ENCODE measurements around the gene RAI1.

RAI1 gene

DNA sequence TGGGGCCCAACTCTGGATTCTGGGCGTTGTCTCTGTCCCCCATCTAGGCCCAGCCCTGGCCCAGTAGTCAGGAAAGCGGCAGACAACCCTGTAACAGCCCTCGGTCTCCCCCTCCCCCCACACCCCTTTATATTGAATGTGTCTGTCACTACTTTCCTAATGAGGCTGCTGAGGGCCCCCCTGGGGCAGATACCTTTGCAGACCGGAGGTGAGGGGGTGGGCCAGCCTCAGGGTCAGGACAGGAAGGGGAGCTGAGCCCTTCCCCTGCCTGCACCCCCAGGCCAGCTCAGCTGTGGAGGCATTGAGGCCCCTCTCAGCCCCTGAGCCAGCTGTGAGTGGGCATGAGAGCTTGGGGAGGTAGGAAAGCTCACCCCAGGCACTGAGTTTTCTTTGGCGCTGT lies 17.1 kb downstream of the RAI1 start:
- no peak for DNase-seq (ENCODE audit: low read depth, low spot score)
- no peak overlapping the region for H3K27ac ChIP-seq

DNA sequence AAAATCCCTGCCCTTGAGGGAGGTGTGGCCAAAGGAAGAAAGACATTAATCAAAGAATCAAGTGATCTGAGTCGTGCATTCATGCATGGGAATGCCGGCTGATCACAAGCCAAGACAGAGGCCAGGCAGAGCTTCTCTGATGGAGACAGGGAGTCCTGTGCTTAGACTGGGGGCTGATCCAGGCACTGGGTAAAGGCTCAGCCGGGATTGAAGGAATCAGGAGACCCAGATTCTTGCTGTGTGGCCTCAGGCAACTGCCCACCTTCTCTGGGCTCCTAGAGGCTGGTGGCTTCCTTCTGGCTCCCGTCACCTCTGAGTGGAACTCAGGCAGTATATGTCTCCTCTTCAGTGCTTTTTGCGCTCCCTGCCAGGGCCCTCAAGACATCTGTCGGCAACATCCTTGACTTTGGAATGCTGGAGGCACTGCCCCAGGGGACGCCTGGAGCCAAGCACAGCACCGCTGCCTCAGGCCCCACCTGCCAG lies 17.7 kb downstream of the RAI1 start:
- H3K9ac ChIP-seq (ENCODE audit: insufficient read length): no peak overlapping the region
- no peak for TF ChIP-seq FOXP2 (optimal IDR thresholded peaks at IDR 0.05; ENCODE audit: control extremely low read depth, extremely low read length, insufficient read depth)
- TF ChIP-seq POLR2AphosphoS5 (IDR thresholded peaks at IDR 0.05; ENCODE audit: borderline replicate concordance, low read depth, low read length): no peak
- no peak for TF ChIP-seq EZH2 (IDR thresholded peaks at IDR 0.05)

More for the DNA sequence above, 17.1 kb downstream of the RAI1 start:
- TF ChIP-seq EZH2 (IDR thresholded peaks at IDR 0.05): no peak
- TF ChIP-seq FOXP2 (optimal IDR thresholded peaks at IDR 0.05; ENCODE audit: control extremely low read depth, extremely low read length, insufficient read depth): no peak
- no peak for TF ChIP-seq POLR2AphosphoS5 (IDR thresholded peaks at IDR 0.05; ENCODE audit: borderline replicate concordance, low read depth, low read length)
- Histone ChIP-seq H3K36me3 (ENCODE audit: insufficient read depth, low read length) (no peaks in the 10 kb centered on the region), H3K9me3 (ENCODE audit: low read depth, low read length) (no peaks in the 10 kb centered on the region), H3K4me3 (no peak overlapping the region), H3K9ac (ENCODE audit: insufficient read length) (no peak overlapping the region)

DNA sequence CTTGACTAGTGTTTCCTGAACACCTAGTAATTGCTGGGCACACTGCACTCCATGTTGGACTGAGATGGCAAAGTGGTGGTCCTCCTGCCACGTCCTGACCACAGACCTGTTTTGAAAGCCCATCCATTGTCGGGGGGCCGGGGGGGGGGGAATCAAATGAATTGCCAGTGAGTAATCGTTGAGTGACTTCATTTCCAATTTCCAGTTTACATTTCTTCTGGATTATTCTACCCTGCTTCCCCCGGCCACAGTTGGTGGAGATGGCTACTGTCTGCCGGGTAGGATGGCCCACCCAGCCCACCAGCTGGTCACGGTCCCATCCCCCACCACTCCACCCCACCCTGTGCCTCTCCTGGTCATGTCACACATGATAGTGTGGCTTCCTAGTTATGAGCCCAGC lies 18.2 kb downstream of the RAI1 start:
- DNase-seq (ENCODE audit: low read depth, low spot score): no peak
- Histone ChIP-seq H3K36me3 (ENCODE audit: insufficient read depth, low read length) (no peaks in the 10 kb centered on the region), H3K4me3 (no peak overlapping the region), H3K27ac (no peak overlapping the region), H3K9me3 (ENCODE audit: low read depth, low read length) (no peaks in the 10 kb centered on the region), H3K9ac (ENCODE audit: insufficient read length) (no peak overlapping the region)
- no peak for TF ChIP-seq EZH2 (IDR thresholded peaks at IDR 0.05)
- TF ChIP-seq FOXP2 (optimal IDR thresholded peaks at IDR 0.05; ENCODE audit: control extremely low read depth, extremely low read length, insufficient read depth): no peak
- TF ChIP-seq POLR2AphosphoS5 (IDR thresholded peaks at IDR 0.05; ENCODE audit: borderline replicate concordance, low read depth, low read length): no peak

More for the DNA sequence above, 17.7 kb downstream of the RAI1 start:
- Histone ChIP-seq H3K9me3 (ENCODE audit: low read depth, low read length) (no peaks in the 10 kb centered on the region), H3K27ac (no peak overlapping the region), H3K36me3 (ENCODE audit: insufficient read depth, low read length) (no peaks in the 10 kb centered on the region), H3K4me3 (peak overlapping the region; percentile 37; the same call in 1 of the 2 replicates)
- DNase-seq (ENCODE audit: low read depth, low spot score): no peak

DNA sequence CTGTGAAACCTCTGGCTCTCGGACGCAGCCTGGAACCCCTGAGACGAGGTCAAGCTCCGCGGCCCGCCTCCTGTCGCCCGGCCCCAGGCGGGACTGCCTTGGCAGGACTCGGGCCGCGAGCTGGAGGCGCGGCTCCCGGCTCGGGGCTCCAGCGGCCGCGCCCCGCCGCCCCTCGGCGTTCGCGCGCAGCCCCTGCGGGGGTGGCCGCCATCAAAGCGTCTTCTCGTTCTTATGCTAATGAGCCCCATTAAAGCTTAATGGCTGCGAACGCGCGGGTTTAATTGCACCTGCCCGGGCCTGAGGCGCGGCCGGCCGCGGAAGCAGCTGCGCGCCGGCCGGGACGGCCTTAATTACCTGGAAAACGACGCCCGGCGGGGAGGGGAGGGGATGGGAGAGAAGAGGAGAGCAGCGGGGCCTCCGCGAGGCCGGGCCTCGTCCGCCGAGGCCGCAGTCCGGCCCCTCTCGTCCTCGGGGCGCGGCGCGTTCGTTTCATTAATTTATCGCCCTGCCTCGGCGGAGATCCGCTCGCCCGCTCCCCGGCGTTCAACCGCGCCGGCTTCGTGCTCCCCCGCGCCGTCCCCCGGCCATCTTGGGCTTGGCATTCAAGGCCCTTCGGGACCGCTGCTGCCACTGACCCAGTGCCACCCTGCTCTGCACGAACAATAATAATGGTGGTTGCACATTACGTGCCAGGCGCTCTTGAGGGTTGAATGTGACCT lies 19.2 kb downstream of the RAI1 start:
- no peak for TF ChIP-seq EZH2 (IDR thresholded peaks at IDR 0.05)
- TF ChIP-seq POLR2AphosphoS5 (IDR thresholded peaks at IDR 0.05; ENCODE audit: borderline replicate concordance, low read depth, low read length): no peak
- TF ChIP-seq FOXP2 (optimal IDR thresholded peaks at IDR 0.05; ENCODE audit: control extremely low read depth, extremely low read length, insufficient read depth): no peak
- H3K9me3 ChIP-seq (ENCODE audit: low read depth, low read length): no peaks in the 10 kb centered on the region
- H3K4me3 ChIP-seq: no peak overlapping the region
- no peak overlapping the region for H3K9ac ChIP-seq (ENCODE audit: insufficient read length)
- H3K27ac ChIP-seq: no peak overlapping the region
- no peaks in the 10 kb centered on the region for H3K36me3 ChIP-seq (ENCODE audit: insufficient read depth, low read length)
- DNase-seq (ENCODE audit: low read depth, low spot score): no peak

DNA sequence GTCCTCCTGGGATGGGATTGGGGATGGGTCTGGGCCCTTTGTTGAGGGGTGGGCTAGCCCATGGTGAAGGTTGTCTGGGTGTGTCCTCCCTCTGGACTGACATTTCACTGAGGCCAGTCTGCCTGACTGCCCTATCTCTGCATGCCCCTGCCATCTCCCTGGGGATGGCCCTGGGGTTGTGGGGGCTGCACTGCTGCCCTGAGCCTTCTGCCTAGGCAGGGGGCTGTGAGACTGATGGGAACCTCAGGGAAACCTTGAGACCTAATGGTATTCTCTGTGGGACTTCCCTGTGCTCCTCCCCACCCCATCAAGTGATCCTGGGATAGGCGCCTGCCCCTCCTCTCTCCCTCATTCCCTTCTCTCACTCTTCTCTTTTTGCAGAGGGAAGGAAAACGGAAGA lies 19.9 kb downstream of the RAI1 start:
- H3K9ac ChIP-seq (ENCODE audit: insufficient read length): no peak overlapping the region

DNA sequence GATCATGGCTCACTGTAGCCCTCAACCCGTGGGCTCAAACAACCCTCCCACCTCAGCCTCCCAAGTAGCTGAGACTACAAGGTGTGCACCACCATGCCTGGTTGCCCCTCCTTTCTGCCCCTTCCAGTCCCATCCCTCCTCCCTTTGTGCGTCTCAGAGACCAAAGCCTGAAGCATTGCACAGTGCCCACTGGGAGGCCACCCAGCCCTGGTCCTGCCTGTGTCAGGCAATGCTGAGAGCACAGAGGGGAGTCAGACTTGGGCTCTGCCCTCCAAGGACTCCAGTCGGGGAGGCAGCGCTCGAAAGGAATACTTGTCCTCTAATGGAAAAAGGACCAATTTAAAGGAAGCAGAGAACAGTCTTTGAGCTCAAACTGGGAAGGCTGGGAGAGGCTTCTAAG lies 20.4 kb downstream of the RAI1 start:
- no peak for DNase-seq (ENCODE audit: low read depth, low spot score)
- TF ChIP-seq POLR2AphosphoS5 (IDR thresholded peaks at IDR 0.05; ENCODE audit: borderline replicate concordance, low read depth, low read length): no peak
- TF ChIP-seq FOXP2 (optimal IDR thresholded peaks at IDR 0.05; ENCODE audit: control extremely low read depth, extremely low read length, insufficient read depth): no peak
- no peak for TF ChIP-seq EZH2 (IDR thresholded peaks at IDR 0.05)
- Histone ChIP-seq H3K4me3 (no peak overlapping the region), H3K27ac (no peak overlapping the region), H3K36me3 (ENCODE audit: insufficient read depth, low read length) (no peaks in the 10 kb centered on the region), H3K9ac (ENCODE audit: insufficient read length) (no peak overlapping the region), H3K9me3 (ENCODE audit: low read depth, low read length) (no peaks in the 10 kb centered on the region)

More for the DNA sequence above, 19.9 kb downstream of the RAI1 start:
- H3K36me3 ChIP-seq (ENCODE audit: insufficient read depth, low read length): no peaks in the 10 kb centered on the region
- H3K9me3 ChIP-seq (ENCODE audit: low read depth, low read length): no peaks in the 10 kb centered on the region
- H3K27ac ChIP-seq: no peak overlapping the region
- no peak for TF ChIP-seq FOXP2 (optimal IDR thresholded peaks at IDR 0.05; ENCODE audit: control extremely low read depth, extremely low read length, insufficient read depth)
- TF ChIP-seq EZH2 (IDR thresholded peaks at IDR 0.05): no peak
- TF ChIP-seq POLR2AphosphoS5 (IDR thresholded peaks at IDR 0.05; ENCODE audit: borderline replicate concordance, low read depth, low read length): no peak
- no peak for DNase-seq (ENCODE audit: low read depth, low spot score)
- no peak overlapping the region for H3K4me3 ChIP-seq

DNA sequence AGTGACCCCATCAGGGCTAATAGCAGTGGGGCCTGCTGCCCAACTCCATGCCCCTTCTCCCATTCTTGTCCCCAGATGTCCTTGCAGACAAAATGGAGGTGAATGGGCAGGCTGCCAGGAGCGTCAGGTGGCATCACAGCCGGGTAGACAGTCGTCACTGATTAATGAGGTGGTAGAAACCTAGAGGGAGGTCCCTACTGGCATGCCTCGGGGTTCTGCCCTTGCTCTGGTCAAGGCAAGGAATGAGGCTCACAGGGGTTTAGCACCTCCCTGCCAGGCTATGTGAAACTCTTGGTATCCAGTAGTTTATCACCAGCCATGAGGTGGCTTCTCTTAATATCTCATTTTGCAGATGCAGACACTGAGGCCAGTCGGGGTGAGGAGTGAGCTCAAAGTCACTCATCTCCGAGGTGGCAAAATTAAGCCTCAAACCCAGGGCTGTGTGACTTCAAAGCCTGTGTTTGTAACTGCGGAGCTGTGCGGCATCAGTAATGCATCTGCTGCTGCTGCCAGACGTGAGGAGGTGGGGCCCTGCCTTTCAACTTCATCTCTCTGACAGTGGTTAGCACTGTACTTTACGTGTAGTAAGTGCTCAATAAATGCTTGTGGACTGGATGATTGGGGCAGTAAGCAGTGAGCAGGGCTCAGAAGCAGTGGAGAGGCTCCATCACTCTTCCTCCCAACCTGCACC lies 21.3 kb downstream of the RAI1 start:
- Histone ChIP-seq H3K4me3 (no peak overlapping the region), H3K27ac (no peak overlapping the region), H3K9me3 (ENCODE audit: low read depth, low read length) (no peaks in the 10 kb centered on the region), H3K9ac (ENCODE audit: insufficient read length) (no peak overlapping the region), H3K36me3 (ENCODE audit: insufficient read depth, low read length) (no peaks in the 10 kb centered on the region)
- no peak for DNase-seq (ENCODE audit: low read depth, low spot score)
- TF ChIP-seq FOXP2 (optimal IDR thresholded peaks at IDR 0.05; ENCODE audit: control extremely low read depth, extremely low read length, insufficient read depth) (no peak), POLR2AphosphoS5 (IDR thresholded peaks at IDR 0.05; ENCODE audit: borderline replicate concordance, low read depth, low read length) (no peak), EZH2 (IDR thresholded peaks at IDR 0.05) (no peak)

DNA sequence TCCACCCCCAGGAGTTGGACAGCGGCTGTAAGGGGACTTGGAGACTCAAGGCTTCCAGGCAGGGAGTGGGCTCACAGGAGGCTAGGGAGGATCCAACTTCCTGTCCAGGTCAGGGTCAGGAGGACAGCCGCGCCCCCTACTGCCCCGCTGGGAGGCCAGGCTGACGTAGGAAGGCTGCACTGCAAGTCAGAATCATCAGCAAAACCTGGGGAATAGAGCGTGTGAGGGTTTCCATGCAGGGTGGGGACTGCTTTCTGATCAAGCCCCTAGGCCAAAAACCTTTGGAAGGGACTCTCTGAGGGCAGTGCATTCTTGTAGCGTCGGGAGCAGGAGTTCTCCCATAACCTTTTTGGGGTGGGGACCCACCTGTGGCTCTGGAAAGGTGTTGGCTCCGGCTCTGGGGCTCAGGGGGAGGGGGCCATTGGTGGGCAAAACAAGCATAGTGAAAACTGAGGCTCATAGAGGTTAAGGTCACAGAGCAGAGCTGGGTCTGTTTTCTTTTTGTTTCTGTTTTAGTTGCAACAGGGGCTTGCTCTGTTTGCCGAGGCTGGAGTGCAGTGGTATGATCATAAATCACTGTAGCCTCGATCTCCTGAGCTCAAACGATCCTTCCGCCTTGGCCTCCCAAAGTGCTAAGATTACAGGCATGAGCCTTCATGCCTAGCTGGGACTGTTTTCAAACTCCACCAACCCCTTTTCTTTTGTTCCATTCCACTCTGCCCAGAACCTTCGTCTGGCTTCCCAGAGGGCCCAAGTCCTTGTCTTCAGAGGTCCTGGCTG lies 22.1 kb downstream of the RAI1 start:
- TF ChIP-seq FOXP2 (optimal IDR thresholded peaks at IDR 0.05; ENCODE audit: control extremely low read depth, extremely low read length, insufficient read depth) (no peak), POLR2AphosphoS5 (IDR thresholded peaks at IDR 0.05; ENCODE audit: borderline replicate concordance, low read depth, low read length) (no peak), EZH2 (IDR thresholded peaks at IDR 0.05) (no peak)
- H3K36me3 ChIP-seq (ENCODE audit: insufficient read depth, low read length): no peaks in the 10 kb centered on the region
- no peak overlapping the region for H3K9ac ChIP-seq (ENCODE audit: insufficient read length)
- H3K9me3 ChIP-seq (ENCODE audit: low read depth, low read length): no peaks in the 10 kb centered on the region
- DNase-seq (ENCODE audit: low read depth, low spot score): no peak
- no peak overlapping the region for H3K4me3 ChIP-seq
- no peak overlapping the region for H3K27ac ChIP-seq
